Testis (tissue), 2 donors: Measurements from ENCODE around the gene EXOC7.

Source experiments
- POLR2A ChIP-seq: fragments of 450-650 bp; IDR thresholded peaks from one replicate; pipeline ENCODE4 v1.6.1; 2017; ENCODE audit warnings: antibody characterized with exemption, mild to moderate bottlenecking, moderate library complexity
- TF ChIP-seq, protein P1 (sequence below), 3 experiments: fragments of 450-650 bp in 2 of 3; fragments of 200-600 bp in 1 of 3; sonication (generic) in 1 of 3; IDR thresholded peaks; one replicate each; pipeline ENCODE4 v1.5.1; 2016 to 2019; ENCODE audit warnings: antibody characterized with exemption in 3 of 3, mild to moderate bottlenecking in 2 of 3, moderate library complexity in 1 of 3

DNA sequence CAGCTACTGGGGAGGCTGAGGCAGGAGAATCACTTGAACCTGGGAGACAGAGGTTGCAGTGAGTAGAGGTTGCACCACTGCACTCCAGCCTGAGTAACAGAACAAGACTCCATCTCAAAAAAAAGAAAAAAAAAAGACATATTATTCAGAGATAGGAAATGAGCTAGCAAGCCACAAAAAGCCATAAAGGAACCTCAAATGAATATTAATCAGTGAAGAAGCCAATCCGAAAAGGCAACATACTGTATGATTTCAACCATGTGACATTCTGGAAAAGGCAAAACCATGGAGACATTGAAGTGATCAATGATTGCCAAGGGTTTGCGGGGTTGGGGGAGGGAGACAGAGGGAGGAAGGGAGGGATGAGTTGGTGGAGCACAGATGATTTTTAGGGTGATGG, 8.4 kb upstream of the EXOC7 start:
- TF ChIP-seq, protein P1, sequence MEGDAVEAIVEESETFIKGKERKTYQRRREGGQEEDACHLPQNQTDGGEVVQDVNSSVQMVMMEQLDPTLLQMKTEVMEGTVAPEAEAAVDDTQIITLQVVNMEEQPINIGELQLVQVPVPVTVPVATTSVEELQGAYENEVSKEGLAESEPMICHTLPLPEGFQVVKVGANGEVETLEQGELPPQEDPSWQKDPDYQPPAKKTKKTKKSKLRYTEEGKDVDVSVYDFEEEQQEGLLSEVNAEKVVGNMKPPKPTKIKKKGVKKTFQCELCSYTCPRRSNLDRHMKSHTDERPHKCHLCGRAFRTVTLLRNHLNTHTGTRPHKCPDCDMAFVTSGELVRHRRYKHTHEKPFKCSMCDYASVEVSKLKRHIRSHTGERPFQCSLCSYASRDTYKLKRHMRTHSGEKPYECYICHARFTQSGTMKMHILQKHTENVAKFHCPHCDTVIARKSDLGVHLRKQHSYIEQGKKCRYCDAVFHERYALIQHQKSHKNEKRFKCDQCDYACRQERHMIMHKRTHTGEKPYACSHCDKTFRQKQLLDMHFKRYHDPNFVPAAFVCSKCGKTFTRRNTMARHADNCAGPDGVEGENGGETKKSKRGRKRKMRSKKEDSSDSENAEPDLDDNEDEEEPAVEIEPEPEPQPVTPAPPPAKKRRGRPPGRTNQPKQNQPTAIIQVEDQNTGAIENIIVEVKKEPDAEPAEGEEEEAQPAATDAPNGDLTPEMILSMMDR (IDR thresholded peaks at IDR 0.05) = no peak
- TF ChIP-seq POLR2A = no peak
